Lower lobe of right lung (tissue), 2 donors: ENCODE data around the gene CLSTN2. TPM values are rescaled to one million over a fixed set of nuclear protein-coding genes. Genes with fewer than 3 reads are reported as not detected.

Experiments used
- ATAC-seq, 2 donors: fragments of 200-7000 bp; cut with Tn5 transposase; one replicate each; pipeline ENCODE4 v1.9.1; 2020 to 2022; ENCODE audit warnings: mild to moderate bottlenecking in 2 of 2, moderate library complexity in 2 of 2
- DNase-seq: peaks from one replicate; pipeline ENCODE4 v3.0.0-alpha.2; 2020
- H3K27ac ChIP-seq: fragments of 200-600 bp; one replicate; pipeline ENCODE4 v1.8.0; 2022
- H3K27me3 ChIP-seq: fragments of 200-600 bp; one replicate; pipeline ENCODE4 v1.8.0; 2022; ENCODE audit warnings: low read depth
- H3K36me3 ChIP-seq: fragments of 200-600 bp; one replicate; pipeline ENCODE4 v1.8.0; 2022; ENCODE audit warnings: mild to moderate bottlenecking
- H3K4me1 ChIP-seq: fragments of 200-600 bp; one replicate; pipeline ENCODE4 v1.8.0; 2022
- H3K4me3 ChIP-seq: fragments of 200-600 bp; one replicate; pipeline ENCODE4 v1.8.0; 2022; ENCODE audit warnings: mild to moderate bottlenecking
- H3K9me3 ChIP-seq: fragments of 200-600 bp; one replicate; pipeline ENCODE4 v1.8.0; 2022
- intact Hi-C: fragments of 100-400 bp; cut with DNase I; formaldehyde crosslinking; loops from one replicate; pipeline ENCODE4 v1.11.0; 2022
- total RNA-seq: library from RNA; stranded (reverse); fragmentation: NEBNext Ultra II Directional; extraction: Animal tissue kit (Norgen Biotek cat#: 25700); gene quantifications from one replicate; pipeline ENCODE4 v1.2.1, GENCODE V29; 2021
- TF ChIP-seq, protein P1 (sequence below): fragments of 200-600 bp; IDR thresholded peaks from one replicate; pipeline ENCODE4 v1.8.0; 2022; ENCODE audit warnings: antibody characterized with exemption, mild to moderate bottlenecking
- donor health status: DM: no; HTN: yes; CAD: no; lungs with severe emphysema.

The CLSTN2 gene
- total RNA-seq, 1 donor from 2014 or later, result 4.5 TPM

DNA sequence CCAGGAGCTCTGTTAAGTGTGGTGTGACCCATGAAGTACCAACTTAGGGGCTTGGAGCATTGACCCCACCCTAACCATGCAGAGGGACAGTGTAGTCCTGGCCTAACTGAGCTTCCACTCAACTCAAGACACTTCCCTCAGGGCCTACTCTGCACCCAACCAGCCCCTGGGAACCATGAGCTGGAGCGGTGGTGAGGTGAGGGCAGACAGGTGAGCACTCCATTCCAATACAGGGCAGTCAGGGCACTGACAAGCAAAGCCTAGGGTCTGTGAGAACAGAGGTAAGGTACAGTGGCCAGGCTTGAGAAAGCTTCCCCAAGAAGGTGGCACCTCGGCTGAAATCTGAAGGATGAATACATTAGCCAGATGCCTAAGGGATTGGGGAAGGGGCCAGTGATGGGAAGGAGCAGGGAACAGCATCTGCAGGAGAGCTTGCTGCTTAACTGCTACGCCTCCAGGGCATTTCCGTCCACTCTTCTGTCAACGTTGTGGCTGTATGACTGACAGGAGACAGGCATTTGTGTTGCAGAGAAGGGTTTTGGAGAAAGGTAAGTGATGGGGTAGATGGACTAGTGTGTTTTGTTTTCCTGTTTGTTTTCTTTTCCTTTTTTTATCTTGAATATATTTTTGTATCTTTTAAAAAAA lies 499.4 kb downstream of the CLSTN2 start:
- intact Hi-C loops, result no loop called here
- no peaks in the 10 kb centered on the region for H3K4me1 ChIP-seq
- H3K36me3 ChIP-seq, result no peaks in the 10 kb centered on the region
- H3K27ac ChIP-seq, result no peak overlapping the region
- H3K27me3 ChIP-seq, result no peaks in the 10 kb centered on the region
- TF ChIP-seq, protein P1, sequence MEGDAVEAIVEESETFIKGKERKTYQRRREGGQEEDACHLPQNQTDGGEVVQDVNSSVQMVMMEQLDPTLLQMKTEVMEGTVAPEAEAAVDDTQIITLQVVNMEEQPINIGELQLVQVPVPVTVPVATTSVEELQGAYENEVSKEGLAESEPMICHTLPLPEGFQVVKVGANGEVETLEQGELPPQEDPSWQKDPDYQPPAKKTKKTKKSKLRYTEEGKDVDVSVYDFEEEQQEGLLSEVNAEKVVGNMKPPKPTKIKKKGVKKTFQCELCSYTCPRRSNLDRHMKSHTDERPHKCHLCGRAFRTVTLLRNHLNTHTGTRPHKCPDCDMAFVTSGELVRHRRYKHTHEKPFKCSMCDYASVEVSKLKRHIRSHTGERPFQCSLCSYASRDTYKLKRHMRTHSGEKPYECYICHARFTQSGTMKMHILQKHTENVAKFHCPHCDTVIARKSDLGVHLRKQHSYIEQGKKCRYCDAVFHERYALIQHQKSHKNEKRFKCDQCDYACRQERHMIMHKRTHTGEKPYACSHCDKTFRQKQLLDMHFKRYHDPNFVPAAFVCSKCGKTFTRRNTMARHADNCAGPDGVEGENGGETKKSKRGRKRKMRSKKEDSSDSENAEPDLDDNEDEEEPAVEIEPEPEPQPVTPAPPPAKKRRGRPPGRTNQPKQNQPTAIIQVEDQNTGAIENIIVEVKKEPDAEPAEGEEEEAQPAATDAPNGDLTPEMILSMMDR, result no peak
- no peak overlapping the region for H3K4me3 ChIP-seq
- no peaks in the 10 kb centered on the region for H3K9me3 ChIP-seq
- peak in 1 of 2 donors; percentile 7 for ATAC-seq
- no peak for DNase-seq

DNA sequence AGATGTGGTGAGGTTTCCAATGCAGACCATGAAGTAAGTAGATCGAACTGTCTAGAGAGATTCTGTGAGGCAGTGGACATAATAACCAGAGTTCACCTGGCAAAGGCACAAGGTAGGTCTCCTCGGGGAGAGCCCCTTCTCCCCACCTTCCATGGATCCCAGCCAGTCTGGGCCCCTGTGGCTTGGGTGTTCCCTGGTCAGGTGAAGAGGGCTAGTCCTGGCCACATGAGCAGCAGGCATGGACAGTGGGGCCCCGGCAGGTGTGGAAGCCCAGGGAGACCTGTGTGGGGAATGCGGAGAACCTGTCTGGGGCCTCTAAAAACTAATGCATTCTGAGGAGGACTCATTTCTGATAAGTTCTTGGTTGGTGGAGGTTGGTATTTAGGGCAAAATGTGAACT lies 501.4 kb downstream of the CLSTN2 start:
- H3K27ac ChIP-seq, result no peak overlapping the region
- no peaks in the 10 kb centered on the region for H3K9me3 ChIP-seq
- intact Hi-C loops, result no loop called here
- no peaks in the 10 kb centered on the region for H3K36me3 ChIP-seq
- no peak for ATAC-seq
- H3K27me3 ChIP-seq, result no peaks in the 10 kb centered on the region
- H3K4me1 ChIP-seq, result no peaks in the 10 kb centered on the region
- no peak for DNase-seq
- H3K4me3 ChIP-seq, result no peak overlapping the region
- TF ChIP-seq, protein P1, result no peak

DNA sequence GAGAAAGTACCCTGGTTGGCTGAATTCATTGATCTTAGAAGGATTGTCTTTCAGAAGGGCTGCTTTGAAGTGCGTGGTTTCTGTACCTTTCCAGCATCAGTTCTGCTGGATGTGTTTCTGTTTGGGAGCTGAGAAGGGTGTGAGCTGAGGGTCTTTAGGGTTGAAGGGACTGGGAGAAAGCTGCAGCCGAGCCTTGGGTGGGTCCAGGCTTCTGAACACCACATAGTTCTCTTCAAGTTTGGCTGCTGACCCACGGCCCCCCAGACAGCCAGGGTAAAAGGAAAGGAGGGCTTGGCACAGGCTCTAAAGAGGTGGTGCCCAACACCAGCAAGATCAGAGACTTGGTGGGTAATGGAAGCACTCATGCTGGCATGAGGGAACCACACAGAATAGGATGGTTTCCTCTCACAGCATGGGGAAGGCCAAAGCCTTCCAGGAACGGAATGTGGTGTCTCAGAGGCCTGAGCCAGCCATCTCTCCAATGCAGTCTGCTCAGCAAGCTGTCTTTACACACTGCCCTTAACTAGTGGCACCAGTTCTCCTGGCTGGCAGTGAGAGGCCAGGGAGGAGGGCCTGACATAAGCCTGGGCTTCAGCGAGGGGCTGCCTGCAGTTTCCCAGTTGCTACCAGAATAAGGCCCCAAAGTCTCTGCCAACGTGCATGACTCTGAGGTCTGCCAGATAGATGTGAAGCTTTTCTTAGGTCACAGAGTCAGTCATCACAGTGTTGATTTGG lies 503.9 kb downstream of the CLSTN2 start:
- no peak overlapping the region for H3K27ac ChIP-seq

DNA sequence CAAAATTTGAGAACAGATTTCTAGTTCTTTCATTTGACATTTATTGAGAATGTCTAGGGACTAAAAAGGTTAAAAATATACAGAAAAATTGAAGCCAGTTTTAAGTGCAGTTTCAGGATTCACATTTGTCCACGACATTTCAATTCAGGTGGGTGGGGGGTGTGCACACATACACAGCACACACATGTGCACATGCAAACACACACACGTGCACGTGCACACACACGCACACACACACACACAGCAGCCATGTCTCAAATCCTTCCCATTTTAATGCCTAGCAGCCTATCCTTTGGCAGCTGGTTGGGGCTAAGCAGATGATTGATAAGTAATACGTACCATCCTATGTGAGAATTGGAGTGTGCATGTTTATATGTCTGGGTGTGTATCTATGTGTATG lies 504.5 kb downstream of the CLSTN2 start:
- H3K27me3 ChIP-seq, result no peaks in the 10 kb centered on the region
- H3K36me3 ChIP-seq, result no peaks in the 10 kb centered on the region
- no peak overlapping the region for H3K27ac ChIP-seq
- no peak overlapping the region for H3K4me3 ChIP-seq
- no peaks in the 10 kb centered on the region for H3K4me1 ChIP-seq
- no peaks in the 10 kb centered on the region for H3K9me3 ChIP-seq
- TF ChIP-seq, protein P1, result no peak
- DNase-seq (no peak), ATAC-seq (no peak)
- intact Hi-C loops, result no loop called here

More for the DNA sequence above, 503.9 kb downstream of the CLSTN2 start:
- DNase-seq (no peak), ATAC-seq (no peak)
- Histone ChIP-seq H3K4me1 (no peaks in the 10 kb centered on the region), H3K4me3 (no peak overlapping the region), H3K9me3 (no peaks in the 10 kb centered on the region), H3K27me3 (no peaks in the 10 kb centered on the region), H3K36me3 (no peaks in the 10 kb centered on the region)
- intact Hi-C loops, result no loop called here
- TF ChIP-seq, protein P1, result no peak

DNA sequence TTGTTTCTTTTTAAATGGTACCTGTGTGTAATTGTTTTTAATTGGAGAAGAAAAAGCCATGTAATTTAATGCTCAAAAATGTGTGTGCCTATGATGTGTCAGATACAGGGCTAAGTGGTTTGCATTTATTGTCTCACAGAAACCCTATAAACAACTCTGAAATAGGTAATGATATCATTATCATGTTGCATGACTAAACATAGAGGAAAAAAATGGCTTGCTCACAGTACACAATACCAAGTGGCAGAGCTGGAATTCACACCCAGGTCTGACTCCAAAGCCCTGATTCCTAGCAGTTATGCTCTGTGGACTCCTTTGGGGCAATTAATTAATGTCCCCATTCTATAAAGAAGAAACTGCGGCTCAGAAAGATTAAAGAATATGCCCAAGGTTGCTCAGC lies 505.5 kb downstream of the CLSTN2 start:
- intact Hi-C loops, result no loop called here
- no peak overlapping the region for H3K4me3 ChIP-seq
- H3K36me3 ChIP-seq, result no peaks in the 10 kb centered on the region
- no peaks in the 10 kb centered on the region for H3K4me1 ChIP-seq
- TF ChIP-seq, protein P1, result no peak
- H3K27ac ChIP-seq, result no peak overlapping the region
- no peaks in the 10 kb centered on the region for H3K9me3 ChIP-seq
- ATAC-seq, result no peak
- no peaks in the 10 kb centered on the region for H3K27me3 ChIP-seq
- DNase-seq, result no peak
